ENCODE measurements around the gene NT5DC2.

DNA sequence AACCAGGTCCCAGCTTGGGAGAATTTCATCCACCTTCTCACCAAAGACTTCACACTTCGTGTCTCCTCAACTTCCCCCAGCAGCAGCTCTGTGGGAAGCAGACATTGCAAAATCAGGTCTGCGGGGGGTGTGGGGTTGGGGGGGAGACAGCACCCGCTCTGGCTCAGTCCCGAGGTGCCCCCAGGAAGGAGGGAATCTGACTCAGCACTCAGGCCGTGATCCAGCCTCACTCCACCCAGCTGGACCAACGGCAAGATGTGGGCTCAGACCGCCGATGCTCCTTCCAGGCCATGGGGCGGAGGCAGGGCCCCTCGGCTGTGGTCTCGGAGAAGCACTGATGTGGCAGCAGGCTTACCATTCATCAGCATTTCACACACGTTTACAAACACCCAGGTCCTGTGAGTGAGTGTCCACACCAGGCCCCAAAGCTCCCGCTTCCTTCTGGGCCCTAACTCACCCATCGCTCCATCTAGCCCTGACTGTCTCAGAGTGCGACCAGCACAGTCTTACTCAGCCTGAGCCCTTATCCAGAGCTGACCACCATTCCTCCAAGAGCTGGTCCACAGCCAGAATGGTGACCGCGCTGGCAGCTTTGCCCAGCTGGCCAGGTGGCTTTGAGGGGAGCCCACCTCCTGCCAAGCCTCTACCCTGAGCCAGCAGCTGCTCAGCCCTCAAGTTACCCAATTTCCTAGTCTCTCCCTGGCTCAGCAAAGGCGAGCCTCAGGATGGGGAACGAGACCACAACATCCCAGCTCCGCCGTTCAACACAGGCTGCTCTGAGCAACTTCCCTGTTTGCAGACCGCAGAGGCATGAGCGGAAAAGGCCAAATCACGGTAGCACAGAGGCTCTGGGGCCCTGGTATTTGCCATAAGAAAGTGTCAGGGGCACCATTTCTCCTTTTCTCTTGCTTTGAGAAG lies 35.3 kb downstream of the NT5DC2 start:
- TF ChIP-seq, protein P1, sequence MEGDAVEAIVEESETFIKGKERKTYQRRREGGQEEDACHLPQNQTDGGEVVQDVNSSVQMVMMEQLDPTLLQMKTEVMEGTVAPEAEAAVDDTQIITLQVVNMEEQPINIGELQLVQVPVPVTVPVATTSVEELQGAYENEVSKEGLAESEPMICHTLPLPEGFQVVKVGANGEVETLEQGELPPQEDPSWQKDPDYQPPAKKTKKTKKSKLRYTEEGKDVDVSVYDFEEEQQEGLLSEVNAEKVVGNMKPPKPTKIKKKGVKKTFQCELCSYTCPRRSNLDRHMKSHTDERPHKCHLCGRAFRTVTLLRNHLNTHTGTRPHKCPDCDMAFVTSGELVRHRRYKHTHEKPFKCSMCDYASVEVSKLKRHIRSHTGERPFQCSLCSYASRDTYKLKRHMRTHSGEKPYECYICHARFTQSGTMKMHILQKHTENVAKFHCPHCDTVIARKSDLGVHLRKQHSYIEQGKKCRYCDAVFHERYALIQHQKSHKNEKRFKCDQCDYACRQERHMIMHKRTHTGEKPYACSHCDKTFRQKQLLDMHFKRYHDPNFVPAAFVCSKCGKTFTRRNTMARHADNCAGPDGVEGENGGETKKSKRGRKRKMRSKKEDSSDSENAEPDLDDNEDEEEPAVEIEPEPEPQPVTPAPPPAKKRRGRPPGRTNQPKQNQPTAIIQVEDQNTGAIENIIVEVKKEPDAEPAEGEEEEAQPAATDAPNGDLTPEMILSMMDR (IDR thresholded peaks at IDR 0.05; ENCODE audit: insufficient read depth, low read depth, low read length): no peak
- no peak for TF ChIP-seq EZH2 (IDR thresholded peaks at IDR 0.05; ENCODE audit: insufficient read depth, low read length)

Measured in astrocyte (in vitro differentiated cells and primary cell).